Measurements from ENCODE around the gene PCGF1. TPM values are rescaled to one million over a fixed set of nuclear protein-coding genes. Genes with fewer than 3 reads are reported as not detected.

PCGF1 gene
- total RNA-seq, 1 experiment from 2014 or later, result 28.1 TPM

GRCh38 chr2:74550231-74550630 lies 42.7 kb upstream of the PCGF1 start:
- Mint-ChIP-seq H3K36me3 (ENCODE audit: insufficient read depth in 1 of 3, low read depth in 3 of 3) (peaks cover 0 to 7% (median 4%) of the 10 kb centered on the region in 3 experiments; a peak in 6 of 7 replicates), H3K9me3 (no peaks in the 10 kb centered on the region), H3K27ac (no peak overlapping the region), H3K27me3 (ENCODE audit: low read depth) (peaks cover 58% of the 10 kb centered on the region), H3K4me1 (peaks cover 29% of the 10 kb centered on the region in 2 experiments), H3K4me3 (peak overlapping the region; percentile 76 to 78; a peak in 4 of 5 replicates)
- no peak overlapping the region for H3K9ac ChIP-seq (ENCODE audit: extremely low read depth, insufficient read length, low read length)
- H3K27me3 ChIP-seq (ENCODE audit: insufficient read depth, low read length), result no peaks in the 10 kb centered on the region; the same call in 1 of the 2 replicates
- no peak overlapping the region for H2AFZ ChIP-seq (ENCODE audit: low read length)
- H3K4me1 ChIP-seq (ENCODE audit: insufficient read depth, low read length), result 0 out of 2 replicates have a peak, but pooled peaks cover 2% of the 10 kb centered on the region
- no peak overlapping the region for H3K18ac ChIP-seq (ENCODE audit: insufficient read length, low read depth, low read length)
- H3K4ac ChIP-seq (ENCODE audit: low read depth, low read length), result no peak overlapping the region
- H4K5ac ChIP-seq (ENCODE audit: insufficient read length, low read depth, low read length), result no peak overlapping the region
- no peak overlapping the region for H2BK20ac ChIP-seq (ENCODE audit: low read depth, low read length, poor library complexity, severe bottlenecking)
- H3K27ac ChIP-seq (ENCODE audit: insufficient read length, low read depth, low read length), result no peak overlapping the region
- 0 out of 2 replicates have a peak, but pooled peaks cover 2% of the 10 kb centered on the region for H3K79me2 ChIP-seq (ENCODE audit: insufficient read depth, low read length)
- no peak overlapping the region for H4K91ac ChIP-seq (ENCODE audit: insufficient read length, low read depth, low read length)
- H3K79me1 ChIP-seq (ENCODE audit: insufficient read depth, low read depth, low read length, poor library complexity, severe bottlenecking), result no peaks in the 10 kb centered on the region
- DNase-seq, result no peak
- H2BK120ac ChIP-seq (ENCODE audit: low read depth, low read length, poor library complexity, severe bottlenecking), result no peak overlapping the region
- no peak overlapping the region for H2BK12ac ChIP-seq (ENCODE audit: insufficient read length, low read depth, low read length)
- H4K8ac ChIP-seq (replicated peaks; ENCODE audit: insufficient read length, low read depth, low read length), result no peak overlapping the region
- H4K20me1 ChIP-seq (ENCODE audit: control insufficient read depth, insufficient read depth, insufficient read length), result no peaks in the 10 kb centered on the region
- no peak overlapping the region for H3K14ac ChIP-seq (ENCODE audit: insufficient read depth, low read length)
- H3K56ac ChIP-seq (ENCODE audit: insufficient read length, low read depth, low read length), result no peak overlapping the region
- peaks cover 18% of the 10 kb centered on the region for H3K23me2 ChIP-seq (ENCODE audit: insufficient read length, low read depth, low read length, poor library complexity, severe bottlenecking)
- H2BK15ac ChIP-seq (ENCODE audit: low read depth, low read length), result no peak overlapping the region
- H3K23ac ChIP-seq (ENCODE audit: insufficient read length, low read depth, low read length), result no peak overlapping the region
- H2BK5ac ChIP-seq (ENCODE audit: insufficient read length, low read length), result no peak overlapping the region
- H3T11ph ChIP-seq (ENCODE audit: low read length), result no peak overlapping the region
- H3K9me3 ChIP-seq (ENCODE audit: control insufficient read depth, low read depth, low read length), result no peaks in the 10 kb centered on the region
- no peak overlapping the region for H2AK5ac ChIP-seq (ENCODE audit: insufficient read length, low read length)
- H3K4me2 ChIP-seq (ENCODE audit: insufficient read depth, insufficient read length, low read length), result no peak overlapping the region
- no peak for TF ChIP-seq CTCF (conservative IDR thresholded peaks at IDR 0.05)
- no CpG with 5 or more reads among the region's 7 CpGs for WGBS (ENCODE audit: extremely low coverage, insufficient read length, low lambda C conversion rate)

Data from H9 (cell line).